Sigmoid colon (tissue), 4 donors: Measurements from ENCODE around the gene TSPAN17.

Source experiments
- CTCF ChIP-seq, 4 experiments: fragments of 450-650 bp in 3 of 4; fragments of 200-600 bp in 1 of 4; IDR thresholded peaks; one replicate each; pipeline ENCODE4 v1.5.1; 2016 to 2019; ENCODE audit warnings: antibody characterized with exemption in 4 of 4, mild to moderate bottlenecking in 3 of 4, moderate library complexity in 2 of 4
- POLR2A ChIP-seq, 2 donors: fragments of 450-650 bp; IDR thresholded peaks; one replicate each; pipeline ENCODE4 v1.6.1; 2016; ENCODE audit warnings: antibody characterized with exemption in 2 of 2, mild to moderate bottlenecking in 2 of 2, moderate library complexity in 2 of 2
- POLR2AphosphoS5 ChIP-seq, 4 donors: sonication (generic); formaldehyde crosslinking; IDR thresholded peaks; one replicate each; pipeline ENCODE4 v1.6.1; 2017; ENCODE audit warnings: antibody characterized with exemption in 4 of 4

- TF ChIP-seq CTCF (IDR thresholded peaks at IDR 0.05) = no peak
- TF ChIP-seq POLR2A (IDR thresholded peaks at IDR 0.05) = no peak
- TF ChIP-seq POLR2AphosphoS5 (IDR thresholded peaks at IDR 0.05) = no peak
Measured at GRCh38 chr5:176625966-176626875, 21.1 kb upstream of the TSPAN17 start.
